ENCODE measurements around the gene SDK1.

DNA sequence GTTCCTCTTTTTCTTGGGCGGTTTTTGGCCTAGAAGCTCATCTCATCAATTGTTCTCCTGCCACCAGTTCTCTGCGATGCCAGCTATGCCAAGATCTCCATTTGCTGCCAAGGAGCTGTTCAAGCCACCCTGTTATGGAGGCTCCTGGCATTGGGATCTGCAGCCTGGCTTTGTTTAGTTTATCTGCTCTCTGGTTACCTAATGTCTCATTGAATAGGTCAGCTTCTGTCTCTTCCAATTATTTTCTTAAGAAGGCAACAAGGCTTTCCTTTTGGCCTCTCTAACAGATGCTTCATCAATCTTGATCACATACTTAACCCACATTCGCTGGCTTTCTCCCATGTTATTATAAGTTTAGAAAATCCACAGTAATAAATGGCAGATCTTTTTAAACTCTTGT lies 20.6 kb upstream of the SDK1 start:
- no peak for TF ChIP-seq POLR2A (IDR thresholded peaks at IDR 0.05)
- TF ChIP-seq, protein P1, sequence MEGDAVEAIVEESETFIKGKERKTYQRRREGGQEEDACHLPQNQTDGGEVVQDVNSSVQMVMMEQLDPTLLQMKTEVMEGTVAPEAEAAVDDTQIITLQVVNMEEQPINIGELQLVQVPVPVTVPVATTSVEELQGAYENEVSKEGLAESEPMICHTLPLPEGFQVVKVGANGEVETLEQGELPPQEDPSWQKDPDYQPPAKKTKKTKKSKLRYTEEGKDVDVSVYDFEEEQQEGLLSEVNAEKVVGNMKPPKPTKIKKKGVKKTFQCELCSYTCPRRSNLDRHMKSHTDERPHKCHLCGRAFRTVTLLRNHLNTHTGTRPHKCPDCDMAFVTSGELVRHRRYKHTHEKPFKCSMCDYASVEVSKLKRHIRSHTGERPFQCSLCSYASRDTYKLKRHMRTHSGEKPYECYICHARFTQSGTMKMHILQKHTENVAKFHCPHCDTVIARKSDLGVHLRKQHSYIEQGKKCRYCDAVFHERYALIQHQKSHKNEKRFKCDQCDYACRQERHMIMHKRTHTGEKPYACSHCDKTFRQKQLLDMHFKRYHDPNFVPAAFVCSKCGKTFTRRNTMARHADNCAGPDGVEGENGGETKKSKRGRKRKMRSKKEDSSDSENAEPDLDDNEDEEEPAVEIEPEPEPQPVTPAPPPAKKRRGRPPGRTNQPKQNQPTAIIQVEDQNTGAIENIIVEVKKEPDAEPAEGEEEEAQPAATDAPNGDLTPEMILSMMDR (IDR thresholded peaks at IDR 0.05) = no peak
